Brain microvascular endothelial cell (primary cell): ENCODE data around the gene SGSM2.

Experiments used
- DNase-seq: peaks from one replicate; pipeline ENCODE4 v3.0.0-alpha.2; 2020
- H3K27ac ChIP-seq: fragments of 250-450 bp; sonication (Bioruptor Pico); 2 replicates; pipeline ENCODE4 v1.5.1; 2020; ENCODE audit warnings: mild to moderate bottlenecking, moderate library complexity
- H3K27me3 ChIP-seq: fragments of 250-450 bp; sonication (Bioruptor Pico); replicated peaks from 2 replicates; pipeline ENCODE4 v1.5.1; 2020; ENCODE audit warnings: mild to moderate bottlenecking
- H3K36me3 ChIP-seq: fragments of 250-450 bp; sonication (Bioruptor Pico); replicated peaks from 2 replicates; pipeline ENCODE4 v1.5.1; 2020; ENCODE audit warnings: mild to moderate bottlenecking
- H3K4me3 ChIP-seq: 2 replicates; pipeline ENCODE4 v1.5.1; 2011; ENCODE audit warnings: low read depth, mild to moderate bottlenecking, control low read depth, low read length, moderate library complexity
- in situ Hi-C: cut with HindIII; loops from 2 replicates; pipeline ENCODE4 v1.10.0; 2017; ENCODE audit warnings: low sequenced_read_pairs, low pct_ligation_motif_present
- TF ChIP-seq, protein P1 (sequence below): IDR thresholded peaks from 2 replicates; pipeline ENCODE4 v1.5.1; 2011; ENCODE audit warnings: low read depth, mild to moderate bottlenecking, moderate library complexity, low read length, control low read depth, inconsistent platforms; ENCODE audit errors: missing control alignments

SGSM2 gene

DNA sequence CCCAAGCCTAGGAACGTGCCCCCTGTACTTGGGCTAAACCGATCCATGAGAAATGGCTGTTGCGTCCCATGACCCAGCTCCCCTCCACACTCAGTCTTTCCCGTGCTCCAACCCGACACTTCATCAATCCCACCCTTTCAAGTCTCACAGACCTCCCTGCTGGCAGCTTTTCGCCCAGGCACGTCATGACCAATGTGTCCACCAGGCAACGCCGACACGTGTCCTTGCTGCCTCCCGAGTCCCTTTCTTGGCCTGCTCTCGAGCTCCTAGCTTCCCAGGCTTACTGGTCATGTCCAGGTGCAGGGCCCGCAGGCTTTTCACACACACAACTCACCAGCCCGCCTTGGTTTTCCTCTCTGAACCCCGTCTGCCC lies 51.4 kb downstream of the SGSM2 start:
- H3K27me3 ChIP-seq = no peaks in the 10 kb centered on the region
- H3K27ac ChIP-seq = no peak overlapping the region
- H3K36me3 ChIP-seq = peaks cover 10% of the 10 kb centered on the region
- no peak for DNase-seq
- no peak overlapping the region for H3K4me3 ChIP-seq
- TF ChIP-seq, protein P1, sequence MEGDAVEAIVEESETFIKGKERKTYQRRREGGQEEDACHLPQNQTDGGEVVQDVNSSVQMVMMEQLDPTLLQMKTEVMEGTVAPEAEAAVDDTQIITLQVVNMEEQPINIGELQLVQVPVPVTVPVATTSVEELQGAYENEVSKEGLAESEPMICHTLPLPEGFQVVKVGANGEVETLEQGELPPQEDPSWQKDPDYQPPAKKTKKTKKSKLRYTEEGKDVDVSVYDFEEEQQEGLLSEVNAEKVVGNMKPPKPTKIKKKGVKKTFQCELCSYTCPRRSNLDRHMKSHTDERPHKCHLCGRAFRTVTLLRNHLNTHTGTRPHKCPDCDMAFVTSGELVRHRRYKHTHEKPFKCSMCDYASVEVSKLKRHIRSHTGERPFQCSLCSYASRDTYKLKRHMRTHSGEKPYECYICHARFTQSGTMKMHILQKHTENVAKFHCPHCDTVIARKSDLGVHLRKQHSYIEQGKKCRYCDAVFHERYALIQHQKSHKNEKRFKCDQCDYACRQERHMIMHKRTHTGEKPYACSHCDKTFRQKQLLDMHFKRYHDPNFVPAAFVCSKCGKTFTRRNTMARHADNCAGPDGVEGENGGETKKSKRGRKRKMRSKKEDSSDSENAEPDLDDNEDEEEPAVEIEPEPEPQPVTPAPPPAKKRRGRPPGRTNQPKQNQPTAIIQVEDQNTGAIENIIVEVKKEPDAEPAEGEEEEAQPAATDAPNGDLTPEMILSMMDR = peak; percentile 27
- in situ Hi-C loops = no loop called here

DNA sequence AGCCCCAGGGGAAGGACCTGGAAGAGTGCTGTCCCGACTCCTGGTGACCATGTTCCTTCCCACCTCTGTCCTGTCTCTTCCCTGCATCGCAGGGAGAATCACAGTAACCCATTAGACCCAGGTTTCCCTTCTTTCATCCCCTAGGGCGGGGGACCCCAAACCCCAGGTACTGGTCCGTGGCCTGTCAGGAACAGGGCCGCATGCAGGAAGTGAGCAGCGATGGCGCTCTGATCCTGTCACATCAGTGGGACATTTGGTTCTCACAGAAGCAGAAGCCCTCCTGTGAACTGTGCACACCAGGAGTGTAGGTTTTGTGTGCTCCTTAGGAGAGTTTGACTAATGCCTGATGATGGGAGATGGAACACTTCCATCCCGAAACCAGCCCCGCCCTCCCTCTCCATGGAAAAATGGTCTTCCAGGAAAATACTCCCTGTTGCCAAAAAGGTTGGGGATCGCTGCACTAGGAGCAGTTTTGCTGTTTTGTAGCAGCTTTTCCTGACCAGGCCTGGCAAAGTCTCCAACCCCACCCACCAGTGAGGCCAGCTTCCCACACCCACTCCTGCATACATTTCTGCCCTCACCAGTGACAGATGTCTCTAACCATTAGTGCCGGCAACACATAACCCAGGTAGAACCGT lies 53.0 kb downstream of the SGSM2 start:
- Histone ChIP-seq H3K27ac (no peak overlapping the region), H3K4me3 (no peak overlapping the region), H3K27me3 (no peaks in the 10 kb centered on the region), H3K36me3 (peaks cover 10% of the 10 kb centered on the region)
- TF ChIP-seq, protein P1 = no peak
- DNase-seq = no peak
- in situ Hi-C loops = no loop called here

DNA sequence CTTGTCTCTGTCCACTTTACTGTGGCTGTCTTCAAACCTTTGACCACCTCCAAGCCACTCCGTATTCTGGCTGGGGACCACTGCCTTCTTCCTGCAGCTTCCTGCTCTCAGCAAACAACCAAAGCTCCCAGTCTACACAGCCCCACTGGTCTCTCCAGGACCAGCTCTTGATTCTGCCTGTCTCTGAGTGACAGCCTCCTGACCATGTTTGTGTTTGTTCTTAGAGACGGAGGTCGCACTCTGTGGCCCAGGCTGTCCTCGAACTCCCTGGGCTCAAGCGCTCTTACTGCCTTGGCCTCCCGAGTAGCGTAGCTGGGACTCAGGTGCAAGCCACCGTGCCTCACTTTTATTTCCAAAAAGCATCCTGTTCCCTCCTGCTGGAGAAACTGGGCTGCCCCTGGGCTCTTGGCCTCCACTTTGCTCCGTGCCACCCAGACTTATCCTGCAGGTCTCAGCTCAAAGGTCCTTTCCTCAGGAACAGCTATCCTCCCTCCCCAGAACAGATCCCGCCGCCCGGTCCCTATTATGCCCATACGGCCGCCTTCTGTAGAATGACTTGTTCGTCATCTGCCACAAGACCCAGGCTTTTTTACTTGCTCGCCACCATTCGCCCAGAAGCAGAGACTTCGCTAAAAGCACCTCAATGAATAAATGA lies 54.4 kb downstream of the SGSM2 start:
- Histone ChIP-seq H3K36me3 (peaks cover 5% of the 10 kb centered on the region), H3K4me3 (peak overlapping the region; percentile 55), H3K27me3 (no peaks in the 10 kb centered on the region), H3K27ac (peak overlapping the region; percentile 99)
- TF ChIP-seq, protein P1 = no peak
- in situ Hi-C loops = no loop called here
- no peak for DNase-seq

DNA sequence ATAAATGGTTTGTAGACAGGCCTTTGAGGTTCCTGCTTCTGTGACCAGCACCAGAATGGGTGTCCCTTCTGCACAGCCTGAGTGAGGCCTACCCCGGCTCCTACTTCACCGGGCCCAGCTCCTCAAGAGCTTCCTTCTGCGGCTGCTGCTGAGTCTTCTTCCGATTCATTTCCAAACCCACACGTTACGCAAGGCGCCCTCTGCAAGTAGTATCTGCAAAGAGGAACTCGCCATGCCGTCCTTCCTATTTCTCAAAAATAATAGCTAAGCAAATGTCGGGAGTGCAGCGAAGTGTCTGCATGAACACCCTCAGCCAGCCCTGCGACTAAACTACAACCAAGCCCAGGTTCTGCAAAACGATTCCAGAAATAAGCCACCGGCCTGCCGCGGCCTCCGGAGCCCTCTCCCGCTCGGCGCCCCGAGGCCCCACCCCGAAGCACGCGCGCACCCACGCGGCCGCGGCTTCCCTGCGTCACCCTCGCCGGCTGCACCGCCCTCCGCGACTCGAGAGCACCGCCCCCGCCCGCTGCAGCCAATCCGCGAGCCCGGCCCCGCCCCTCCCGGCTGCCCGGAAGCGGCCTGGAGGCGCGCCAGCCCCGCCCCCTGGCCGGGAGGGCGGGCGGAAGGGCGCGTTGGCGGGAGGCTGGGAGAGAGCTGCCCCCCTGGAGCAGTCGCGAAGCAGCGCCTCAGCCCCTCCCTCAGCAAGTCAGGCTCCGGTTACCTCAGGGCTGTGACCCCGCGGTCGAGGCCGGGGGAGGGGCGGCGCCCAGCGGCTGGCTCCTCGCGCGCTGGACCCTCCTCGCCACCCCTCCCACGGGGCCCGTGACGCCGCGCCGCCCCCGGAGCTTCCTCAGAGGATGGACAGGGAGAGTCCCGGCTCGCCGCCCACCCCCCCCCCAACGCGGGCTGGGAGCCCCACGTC lies 55.2 kb downstream of the SGSM2 start:
- TF ChIP-seq, protein P1 = no peak
- Histone ChIP-seq H3K27me3 (no peaks in the 10 kb centered on the region), H3K4me3 (peak overlapping the region; percentile 63), H3K27ac (peak overlapping the region; percentile 99), H3K36me3 (no peaks in the 10 kb centered on the region)
- peak; percentile 90 for DNase-seq
- in situ Hi-C loops = no loop called here

DNA sequence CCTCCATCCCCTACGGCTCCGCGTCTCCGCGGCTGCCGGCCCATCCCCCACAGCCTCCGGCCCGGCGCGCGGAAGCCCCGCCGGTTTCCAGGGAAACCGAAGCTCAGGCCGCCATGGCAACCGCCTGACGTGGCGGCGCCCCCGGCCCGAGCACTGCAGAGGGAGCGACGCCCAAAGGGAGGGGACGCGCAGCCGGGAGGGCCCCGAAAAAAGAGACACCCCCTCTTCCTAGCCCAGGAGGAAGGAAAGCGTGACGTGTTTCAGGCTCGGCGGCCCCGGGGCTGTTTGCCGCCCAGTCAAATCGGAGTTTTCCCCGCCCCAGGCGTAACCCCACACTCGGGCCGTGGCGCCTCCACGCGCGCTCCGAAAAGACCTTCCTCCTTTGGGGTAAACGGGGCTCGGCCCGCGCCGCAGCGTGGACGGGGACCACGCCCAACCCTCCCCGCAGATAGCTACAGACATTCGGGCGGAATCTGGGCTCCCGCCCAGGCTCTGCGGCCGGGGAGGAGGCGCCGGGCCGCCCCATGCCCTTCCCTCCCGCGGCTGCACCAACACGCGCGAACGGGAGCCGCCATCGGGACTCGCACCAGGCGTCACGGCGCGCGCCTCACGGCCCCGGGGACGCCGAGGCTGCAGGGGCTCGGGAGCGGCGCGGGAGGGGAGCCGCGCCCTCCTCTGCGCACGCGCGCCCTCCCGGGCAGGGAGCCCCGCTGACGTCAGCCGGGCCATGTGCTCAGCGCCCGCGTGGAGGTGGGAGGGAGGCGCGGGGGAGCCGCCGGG lies 56.1 kb downstream of the SGSM2 start:
- H3K27ac ChIP-seq = peak overlapping the region; percentile 99
- peak; percentile 63 for DNase-seq
- H3K27me3 ChIP-seq = no peaks in the 10 kb centered on the region
- in situ Hi-C loops = no loop called here
- TF ChIP-seq, protein P1 = no peak
- H3K4me3 ChIP-seq = peak overlapping the region; percentile 63
- no peaks in the 10 kb centered on the region for H3K36me3 ChIP-seq
